Effector memory CD4-positive, alpha-beta T cell (primary cell): Measurements from ENCODE around the gene TMEM256.

ENCODE experiments used
- DNase-seq, 3 donors: peaks; one replicate each; pipeline ENCODE4 v3.0.0-alpha.2; 2020
- H3K27ac ChIP-seq: 2 replicates; pipeline ENCODE4 v1.7.0; 2013; ENCODE audit warnings: mild to moderate bottlenecking, low read length, moderate library complexity; ENCODE audit not compliant: insufficient read depth, poor library complexity, severe bottlenecking
- H3K27me3 ChIP-seq: replicated peaks from 2 replicates; pipeline ENCODE4 v1.7.0; 2013; ENCODE audit warnings: mild to moderate bottlenecking, low read length; ENCODE audit not compliant: insufficient read depth, control insufficient read depth, poor library complexity, severe bottlenecking
- H3K36me3 ChIP-seq: 2 replicates; pipeline ENCODE4 v1.7.0; 2013; ENCODE audit warnings: mild to moderate bottlenecking, low read length, moderate library complexity; ENCODE audit not compliant: control insufficient read depth, insufficient read depth
- H3K4me1 ChIP-seq: 2 replicates; pipeline ENCODE4 v1.7.0; 2013; ENCODE audit warnings: low read length, mild to moderate bottlenecking; ENCODE audit not compliant: control insufficient read depth, insufficient read depth, poor library complexity, severe bottlenecking
- H3K4me3 ChIP-seq: 2 replicates; pipeline ENCODE4 v1.7.0; 2013; ENCODE audit warnings: low read length, low read depth, mild to moderate bottlenecking; ENCODE audit not compliant: insufficient read depth, poor library complexity, severe bottlenecking
- H3K9me3 ChIP-seq: 2 replicates; pipeline ENCODE4 v1.7.0; 2013; ENCODE audit warnings: mild to moderate bottlenecking, low read length, moderate library complexity; ENCODE audit not compliant: control insufficient read depth

Gene TMEM256

DNA sequence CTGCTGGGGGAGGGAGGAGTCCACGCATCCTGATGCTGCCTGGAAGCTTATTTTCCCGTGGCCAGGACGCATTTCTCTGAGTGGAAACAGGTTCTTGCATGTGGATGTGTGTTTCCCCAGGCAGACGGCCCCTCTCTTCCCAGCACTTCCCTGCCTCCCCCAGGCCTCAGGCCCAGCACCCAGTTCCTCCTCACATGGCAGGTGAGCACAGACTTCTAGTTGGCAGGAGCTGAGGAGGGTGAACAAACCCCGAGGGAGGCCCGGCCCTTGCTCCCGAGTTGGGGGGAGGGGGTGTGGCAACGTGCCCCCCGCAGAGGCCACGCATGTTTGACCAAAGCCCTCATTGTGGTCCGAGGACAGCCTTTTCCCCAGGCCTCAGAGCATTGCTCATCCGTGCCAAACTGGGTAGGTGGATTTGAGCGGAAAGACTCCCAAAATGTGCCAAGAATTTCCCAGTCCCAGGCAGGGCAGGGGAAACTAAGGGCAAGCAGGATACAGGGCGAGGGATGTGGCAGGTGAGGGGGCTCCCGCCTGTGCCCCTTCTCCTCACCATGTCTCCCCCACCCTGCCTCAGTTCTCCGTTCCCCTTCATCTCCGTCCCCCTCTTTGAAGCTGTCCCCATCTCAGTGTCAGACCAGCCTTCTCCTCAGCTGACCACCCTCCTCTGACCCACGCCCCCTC lies 14.7 kb upstream of the TMEM256 start:
- no peaks in the 10 kb centered on the region for H3K27me3 ChIP-seq
- no peaks in the 10 kb centered on the region for H3K36me3 ChIP-seq
- H3K9me3 ChIP-seq: no peaks in the 10 kb centered on the region
- no peak for DNase-seq
- H3K4me1 ChIP-seq: no peaks in the 10 kb centered on the region
- no peak overlapping the region for H3K4me3 ChIP-seq
- H3K27ac ChIP-seq: no peak overlapping the region

- H3K4me1 ChIP-seq: no peaks in the 10 kb centered on the region
- H3K36me3 ChIP-seq: no peaks in the 10 kb centered on the region
- H3K27ac ChIP-seq: no peak overlapping the region
- H3K27me3 ChIP-seq: no peaks in the 10 kb centered on the region
- no peak overlapping the region for H3K4me3 ChIP-seq
- DNase-seq: no peak
- no peaks in the 10 kb centered on the region for H3K9me3 ChIP-seq
Measured at GRCh38 chr17:7417056-7417655, 13.3 kb upstream of the TMEM256 start.

GRCh38 chr17:7416323-7416722 lies 12.4 kb upstream of the TMEM256 start:
- no peak for DNase-seq
- H3K27me3 ChIP-seq: no peaks in the 10 kb centered on the region
- no peaks in the 10 kb centered on the region for H3K36me3 ChIP-seq
- no peak overlapping the region for H3K27ac ChIP-seq
- H3K9me3 ChIP-seq: no peaks in the 10 kb centered on the region
- no peaks in the 10 kb centered on the region for H3K4me1 ChIP-seq
- no peak overlapping the region for H3K4me3 ChIP-seq

- H3K4me3 ChIP-seq: no peak overlapping the region
- H3K27me3 ChIP-seq: no peaks in the 10 kb centered on the region
- H3K27ac ChIP-seq: no peak overlapping the region
- DNase-seq: no peak
- no peaks in the 10 kb centered on the region for H3K4me1 ChIP-seq
- H3K9me3 ChIP-seq: no peaks in the 10 kb centered on the region
- H3K36me3 ChIP-seq: no peaks in the 10 kb centered on the region
Measured at GRCh38 chr17:7415784-7416183, 11.9 kb upstream of the TMEM256 start.

DNA sequence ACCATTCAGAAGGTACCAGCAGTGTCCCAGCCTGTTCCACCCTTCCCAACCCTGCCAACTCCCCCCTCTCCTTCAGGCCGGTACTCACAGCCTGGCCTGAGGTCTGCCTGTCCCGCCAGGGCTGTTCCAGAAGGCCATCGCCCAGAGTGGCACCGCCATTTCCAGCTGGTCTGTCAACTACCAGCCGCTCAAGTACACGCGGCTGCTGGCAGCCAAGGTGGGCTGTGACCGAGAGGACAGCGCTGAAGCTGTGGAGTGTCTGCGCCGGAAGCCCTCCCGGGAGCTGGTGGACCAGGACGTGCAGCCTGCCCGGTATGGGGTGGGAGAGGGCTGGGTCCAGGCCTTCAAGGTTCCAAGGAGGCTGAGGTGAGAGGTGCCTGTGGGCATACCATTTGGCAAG lies 10.9 kb upstream of the TMEM256 start:
- Histone ChIP-seq H3K36me3 (no peaks in the 10 kb centered on the region), H3K4me1 (no peaks in the 10 kb centered on the region), H3K9me3 (no peaks in the 10 kb centered on the region), H3K27ac (no peak overlapping the region), H3K27me3 (no peaks in the 10 kb centered on the region), H3K4me3 (no peak overlapping the region)
- DNase-seq: no peak

DNA sequence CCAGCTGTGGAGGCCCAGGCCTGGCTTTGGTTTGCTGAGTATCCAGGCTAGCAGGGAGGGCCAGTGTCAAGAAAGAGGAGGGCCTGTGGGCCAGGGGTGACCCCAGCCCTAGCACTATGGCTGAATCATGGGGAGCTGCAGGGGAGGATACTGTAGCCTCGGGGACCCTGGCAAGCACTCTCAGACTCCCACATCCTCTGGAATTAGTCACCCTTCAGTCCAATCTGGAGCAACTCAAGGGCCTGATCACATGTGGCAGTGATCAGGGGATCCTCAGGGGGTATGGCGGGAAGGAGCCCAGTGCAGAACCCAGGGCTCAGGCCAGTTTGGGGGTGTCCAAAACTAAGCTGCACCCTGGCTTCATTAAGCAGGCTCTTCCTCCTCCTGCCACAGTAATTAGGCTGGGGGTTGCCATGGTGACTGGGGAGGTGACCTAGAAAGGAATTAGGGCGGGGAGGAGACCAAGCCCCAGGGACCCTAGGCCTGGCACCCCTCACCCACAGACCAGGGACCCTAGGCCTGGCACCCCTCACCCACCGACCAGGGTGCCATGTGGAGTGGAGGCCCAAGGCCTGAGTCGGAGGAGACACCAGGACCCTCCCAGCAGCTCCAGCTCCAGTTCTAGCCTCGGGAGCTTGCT lies 9.6 kb upstream of the TMEM256 start:
- no peaks in the 10 kb centered on the region for H3K4me1 ChIP-seq
- H3K9me3 ChIP-seq: no peaks in the 10 kb centered on the region
- H3K4me3 ChIP-seq: no peak overlapping the region
- H3K36me3 ChIP-seq: no peaks in the 10 kb centered on the region
- DNase-seq: no peak
- no peaks in the 10 kb centered on the region for H3K27me3 ChIP-seq
- H3K27ac ChIP-seq: no peak overlapping the region

DNA sequence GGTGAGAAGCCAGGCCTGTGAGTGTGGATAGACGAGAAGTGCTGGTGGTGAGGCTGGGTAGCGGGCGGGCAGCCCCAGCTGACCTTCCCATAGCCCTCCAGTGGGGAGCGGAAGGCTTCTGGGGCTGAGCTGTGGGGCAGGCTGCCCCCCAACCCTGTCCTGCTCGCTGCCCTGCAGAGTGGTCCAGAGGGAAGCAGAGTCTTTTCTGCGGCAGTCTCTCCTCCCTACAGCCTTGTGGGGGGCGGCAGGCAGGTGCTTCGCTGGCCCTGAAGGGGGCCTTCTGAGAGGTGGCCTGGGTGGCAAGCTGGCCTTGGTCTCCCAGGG lies 7.5 kb upstream of the TMEM256 start:
- no peak overlapping the region for H3K27ac ChIP-seq
- no peaks in the 10 kb centered on the region for H3K4me1 ChIP-seq
- no peak overlapping the region for H3K4me3 ChIP-seq
- no peaks in the 10 kb centered on the region for H3K9me3 ChIP-seq
- H3K36me3 ChIP-seq: no peaks in the 10 kb centered on the region
- H3K27me3 ChIP-seq: no peaks in the 10 kb centered on the region
- DNase-seq: no peak

DNA sequence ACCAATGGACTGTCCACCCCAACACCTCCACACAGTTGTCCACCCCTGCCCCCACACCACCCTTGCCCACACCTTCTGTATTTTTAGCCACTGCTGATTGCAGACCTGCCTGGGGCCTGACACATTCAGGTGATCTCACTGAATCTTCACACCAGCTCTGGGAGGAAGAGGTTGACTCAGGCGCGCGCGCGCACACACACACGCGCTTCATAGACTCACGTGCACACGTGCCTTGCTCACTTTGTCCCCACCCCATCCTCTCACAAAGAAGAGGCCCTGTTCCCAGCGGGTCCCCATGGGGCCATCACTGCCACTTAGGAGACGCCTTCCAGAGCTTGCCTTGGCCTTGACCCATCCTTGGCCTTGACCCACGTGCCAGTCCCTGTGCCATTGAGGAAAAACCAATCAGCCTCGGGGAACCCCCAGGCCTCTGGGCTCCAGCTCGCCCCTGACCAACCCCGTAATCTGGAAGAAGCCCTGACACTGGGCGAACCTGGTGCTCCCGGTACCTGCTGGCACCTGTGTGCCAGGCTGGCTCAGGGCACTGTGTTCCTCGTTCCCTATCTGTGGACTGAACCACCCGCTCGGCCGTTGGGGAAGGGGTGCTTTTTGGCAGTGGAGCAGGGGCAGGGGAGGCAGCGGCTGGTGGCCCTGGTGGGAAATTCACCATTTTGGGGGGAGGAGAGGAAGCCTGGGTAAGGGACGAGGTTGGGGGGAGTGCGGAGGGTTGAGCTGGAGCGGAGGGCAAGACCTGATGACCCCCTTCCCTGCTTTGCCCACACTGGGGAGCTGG lies 6.9 kb upstream of the TMEM256 start:
- Histone ChIP-seq H3K4me1 (no peaks in the 10 kb centered on the region), H3K27ac (no peak overlapping the region), H3K4me3 (no peak overlapping the region), H3K27me3 (no peaks in the 10 kb centered on the region), H3K9me3 (no peaks in the 10 kb centered on the region), H3K36me3 (no peaks in the 10 kb centered on the region)
- no peak for DNase-seq

GRCh38 chr17:7409716-7410115 lies 5.8 kb upstream of the TMEM256 start:
- DNase-seq: no peak
- H3K36me3 ChIP-seq: no peaks in the 10 kb centered on the region
- no peak overlapping the region for H3K27ac ChIP-seq
- H3K4me1 ChIP-seq: peaks cover 11% of the 10 kb centered on the region
- no peaks in the 10 kb centered on the region for H3K27me3 ChIP-seq
- no peak overlapping the region for H3K4me3 ChIP-seq
- no peaks in the 10 kb centered on the region for H3K9me3 ChIP-seq

DNA sequence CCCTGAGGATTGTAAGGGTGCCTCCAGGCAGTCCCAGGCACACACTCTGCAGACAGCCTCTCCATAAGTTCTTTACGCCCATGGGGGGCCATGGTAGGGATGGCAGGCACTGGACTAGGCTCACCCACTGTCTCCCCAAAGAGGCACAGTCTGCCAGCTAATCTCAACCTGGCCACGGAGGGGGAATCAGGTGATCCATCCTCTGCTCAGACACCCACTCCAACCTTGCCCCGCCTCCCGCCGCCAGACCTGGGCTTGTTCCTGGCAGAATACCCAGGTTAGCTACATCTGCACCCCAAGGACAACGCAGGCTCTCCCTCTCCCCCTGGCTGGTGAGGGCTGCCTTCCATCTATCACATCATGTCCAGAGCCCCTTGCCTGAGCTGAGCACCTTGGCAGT lies 5.0 kb upstream of the TMEM256 start:
- DNase-seq: no peak
- H3K4me3 ChIP-seq: no peak overlapping the region
- H3K36me3 ChIP-seq: no peaks in the 10 kb centered on the region
- H3K27me3 ChIP-seq: no peaks in the 10 kb centered on the region
- H3K27ac ChIP-seq: no peak overlapping the region
- peaks cover 11% of the 10 kb centered on the region for H3K4me1 ChIP-seq
- no peaks in the 10 kb centered on the region for H3K9me3 ChIP-seq
